ENCODE data around the gene NRK. TPM values are rescaled to one million over a fixed set of nuclear protein-coding genes. Genes with fewer than 3 reads are reported as not detected.
"Not testable (repeated sequence)": the region's sequence is repeated elsewhere in the genome, so short reads cannot be mapped to it uniquely, and the experiment has no call there.

NRK gene
- not detected in 2 replicates for total RNA-seq (2022)
- not detected for Bru-seq, nascent RNA
- BruChase-seq, experiment 1, labeled RNA remaining after a 6-hour chase = not detected
- percentile 0 among the genes with signal in this experiment for BruChase-seq, experiment 2, labeled RNA remaining after a 2-hour chase
- long read RNA-seq = 0 reads

GRCh38 chrX:105822138-105823091 lies at the start of gene NRK:
Gene NRK (plus strand): TSS chrX:105822539. CDS start chrX:105822846, 307 bp downstream.
- DNase-seq = no peak
- H3K9me3 Mint-ChIP-seq (ENCODE audit: low read depth, unreplicated experiment) = peaks cover 2% of the 10 kb centered on the region
- H3K27ac Mint-ChIP-seq (ENCODE audit: unreplicated experiment) = no peak within 1 kb of the TSS
- CTCF ChIA-PET = no interaction called here
- no peak within 1 kb of the TSS for H3K4me3 Mint-ChIP-seq (ENCODE audit: low read depth, unreplicated experiment)
- intact Hi-C loops (cut with micrococcal nuclease; ENCODE audit: unreplicated experiment) = no loop called here
- TF ChIP-seq, protein P1, sequence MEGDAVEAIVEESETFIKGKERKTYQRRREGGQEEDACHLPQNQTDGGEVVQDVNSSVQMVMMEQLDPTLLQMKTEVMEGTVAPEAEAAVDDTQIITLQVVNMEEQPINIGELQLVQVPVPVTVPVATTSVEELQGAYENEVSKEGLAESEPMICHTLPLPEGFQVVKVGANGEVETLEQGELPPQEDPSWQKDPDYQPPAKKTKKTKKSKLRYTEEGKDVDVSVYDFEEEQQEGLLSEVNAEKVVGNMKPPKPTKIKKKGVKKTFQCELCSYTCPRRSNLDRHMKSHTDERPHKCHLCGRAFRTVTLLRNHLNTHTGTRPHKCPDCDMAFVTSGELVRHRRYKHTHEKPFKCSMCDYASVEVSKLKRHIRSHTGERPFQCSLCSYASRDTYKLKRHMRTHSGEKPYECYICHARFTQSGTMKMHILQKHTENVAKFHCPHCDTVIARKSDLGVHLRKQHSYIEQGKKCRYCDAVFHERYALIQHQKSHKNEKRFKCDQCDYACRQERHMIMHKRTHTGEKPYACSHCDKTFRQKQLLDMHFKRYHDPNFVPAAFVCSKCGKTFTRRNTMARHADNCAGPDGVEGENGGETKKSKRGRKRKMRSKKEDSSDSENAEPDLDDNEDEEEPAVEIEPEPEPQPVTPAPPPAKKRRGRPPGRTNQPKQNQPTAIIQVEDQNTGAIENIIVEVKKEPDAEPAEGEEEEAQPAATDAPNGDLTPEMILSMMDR (IDR thresholded peaks at IDR 0.05; ENCODE audit: unreplicated experiment) = no peak
- no peaks in the 10 kb centered on the region for H3K36me3 Mint-ChIP-seq (ENCODE audit: insufficient read depth, unreplicated experiment)
- no TSS peak for BruUV-seq (replicated peaks)
- no peaks in the 10 kb centered on the region for H3K4me1 Mint-ChIP-seq (ENCODE audit: low read depth, unreplicated experiment)
- H3K27me3 Mint-ChIP-seq (ENCODE audit: unreplicated experiment) = no peaks in the 10 kb centered on the region

- Mint-ChIP-seq H3K36me3 (ENCODE audit: insufficient read depth, unreplicated experiment) (no peaks in the 10 kb centered on the region), H3K4me3 (ENCODE audit: low read depth, unreplicated experiment) (no peak overlapping the region), H3K4me1 (ENCODE audit: low read depth, unreplicated experiment) (no peaks in the 10 kb centered on the region), H3K27ac (ENCODE audit: unreplicated experiment) (no peak overlapping the region), H3K27me3 (ENCODE audit: unreplicated experiment) (no peaks in the 10 kb centered on the region), H3K9me3 (ENCODE audit: low read depth, unreplicated experiment) (peaks cover 2% of the 10 kb centered on the region)
- no peak for DNase-seq
- BruUV-seq (replicated peaks) = no TSS peak
- TF ChIP-seq, protein P1 (IDR thresholded peaks at IDR 0.05; ENCODE audit: unreplicated experiment) = no peak
- CTCF ChIA-PET = no interaction called here
- intact Hi-C loops (cut with micrococcal nuclease; ENCODE audit: unreplicated experiment) = no loop called here
These were observed 48.5 kb upstream of the NRK start for GRCh38 chrX:105773801-105774200.

DNA sequence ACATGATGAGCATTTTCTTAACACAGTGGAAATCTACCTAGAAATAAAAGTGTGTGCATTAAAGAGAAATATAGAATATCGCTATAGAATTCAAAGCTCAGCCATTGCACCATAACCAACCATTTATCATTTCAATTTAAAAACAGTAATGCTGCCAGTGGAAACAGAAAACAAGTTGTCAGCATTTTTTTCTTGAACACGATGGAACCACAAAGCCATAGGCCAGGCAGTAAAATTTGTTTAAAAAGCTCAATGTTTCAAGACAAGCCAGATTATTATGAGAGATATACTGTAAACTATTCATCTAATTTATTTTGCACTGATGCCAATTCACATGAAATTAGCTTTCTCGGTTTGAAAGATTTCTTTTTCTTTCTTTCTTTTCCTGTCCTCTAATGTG lies 46.7 kb upstream of the NRK start:
- Mint-ChIP-seq H3K4me1 (ENCODE audit: low read depth, unreplicated experiment) (no peaks in the 10 kb centered on the region), H3K27me3 (ENCODE audit: unreplicated experiment) (no peaks in the 10 kb centered on the region), H3K36me3 (ENCODE audit: insufficient read depth, unreplicated experiment) (no peaks in the 10 kb centered on the region), H3K4me3 (ENCODE audit: low read depth, unreplicated experiment) (no peak overlapping the region), H3K27ac (ENCODE audit: unreplicated experiment) (no peak overlapping the region), H3K9me3 (ENCODE audit: low read depth, unreplicated experiment) (peaks cover 2% of the 10 kb centered on the region)
- intact Hi-C loops (cut with micrococcal nuclease; ENCODE audit: unreplicated experiment) = no loop called here
- TF ChIP-seq, protein P1 (IDR thresholded peaks at IDR 0.05; ENCODE audit: unreplicated experiment) = no peak
- BruUV-seq (replicated peaks) = no TSS peak
- CTCF ChIA-PET = no interaction called here
- no peak for DNase-seq

DNA sequence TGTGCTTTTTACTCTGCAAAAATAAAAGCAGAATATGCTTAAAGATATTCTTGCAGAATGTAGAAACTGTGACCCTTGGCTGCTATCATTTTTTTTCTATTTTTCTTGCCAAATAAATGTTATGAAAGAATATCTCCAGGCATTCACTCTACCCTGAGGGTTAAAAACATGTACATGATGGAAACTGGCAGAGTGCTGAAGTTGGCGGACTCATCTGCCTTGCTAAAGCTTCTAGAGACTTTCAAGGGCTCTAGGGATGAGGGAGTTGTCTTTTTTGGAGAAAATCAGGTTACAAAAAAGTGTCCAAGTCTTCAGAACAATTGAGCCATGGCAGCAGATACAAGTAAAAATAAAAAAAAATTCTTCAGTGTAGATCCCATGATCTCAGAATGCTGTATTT lies 40.5 kb upstream of the NRK start:
- CTCF ChIA-PET = no interaction called here
- no TSS peak for BruUV-seq (replicated peaks)
- TF ChIP-seq, protein P1 (IDR thresholded peaks at IDR 0.05; ENCODE audit: unreplicated experiment) = no peak
- no peaks in the 10 kb centered on the region for H3K36me3 Mint-ChIP-seq (ENCODE audit: insufficient read depth, unreplicated experiment)
- H3K9me3 Mint-ChIP-seq (ENCODE audit: low read depth, unreplicated experiment) = peaks cover 2% of the 10 kb centered on the region
- H3K4me1 Mint-ChIP-seq (ENCODE audit: low read depth, unreplicated experiment) = no peaks in the 10 kb centered on the region
- intact Hi-C loops (cut with micrococcal nuclease; ENCODE audit: unreplicated experiment) = no loop called here
- H3K27ac Mint-ChIP-seq (ENCODE audit: unreplicated experiment) = no peak overlapping the region
- no peak for DNase-seq
- no peaks in the 10 kb centered on the region for H3K27me3 Mint-ChIP-seq (ENCODE audit: unreplicated experiment)
- no peak overlapping the region for H3K4me3 Mint-ChIP-seq (ENCODE audit: low read depth, unreplicated experiment)

DNA sequence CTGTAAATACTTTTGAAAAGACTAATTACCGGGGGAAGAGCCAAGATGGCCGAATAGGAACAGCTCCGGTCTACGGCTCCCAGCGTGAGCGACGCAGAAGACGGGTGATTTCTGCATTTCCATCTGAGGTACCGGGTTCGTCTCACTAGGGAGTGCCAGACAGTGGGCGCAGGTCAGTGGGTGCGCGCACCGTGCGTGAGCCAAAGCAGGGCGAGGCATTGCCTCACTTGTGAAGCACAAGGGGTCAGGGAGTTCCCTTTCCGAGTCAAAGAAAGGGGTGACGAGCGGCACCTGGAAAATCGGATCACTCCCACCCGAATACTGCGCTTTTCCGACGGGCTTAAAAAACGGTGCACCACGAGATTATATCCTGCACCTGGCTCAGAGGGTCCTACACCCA lies 25.5 kb upstream of the NRK start:
- DNase-seq; BruUV-seq (replicated peaks); intact Hi-C loops (cut with micrococcal nuclease; ENCODE audit: unreplicated experiment); H3K9me3 Mint-ChIP-seq (ENCODE audit: low read depth, unreplicated experiment); CTCF ChIA-PET; H3K27me3 Mint-ChIP-seq (ENCODE audit: unreplicated experiment); H3K27ac Mint-ChIP-seq (ENCODE audit: unreplicated experiment); H3K36me3 Mint-ChIP-seq (ENCODE audit: insufficient read depth, unreplicated experiment); H3K4me3 Mint-ChIP-seq (ENCODE audit: low read depth, unreplicated experiment); H3K4me1 Mint-ChIP-seq (ENCODE audit: low read depth, unreplicated experiment): not testable (repeated sequence)

Measured in Calu3 (cell line).